NCI-H446 (cell line): ENCODE results near the gene POU2F1.

Experiments used
- DNase-seq, 2 experiments: peaks; one replicate each; lab custom pipeline; 2025; lab: John Stamatoyannopoulos, UW

Gene POU2F1

GRCh38 chr1:167442142-167442848 lies 221.6 kb downstream of the POU2F1 start:
- peak; percentile 77 to 88 for DNase-seq

GRCh38 chr1:167442854-167443565 lies 222.3 kb downstream of the POU2F1 start:
- no peak for DNase-seq

DNA sequence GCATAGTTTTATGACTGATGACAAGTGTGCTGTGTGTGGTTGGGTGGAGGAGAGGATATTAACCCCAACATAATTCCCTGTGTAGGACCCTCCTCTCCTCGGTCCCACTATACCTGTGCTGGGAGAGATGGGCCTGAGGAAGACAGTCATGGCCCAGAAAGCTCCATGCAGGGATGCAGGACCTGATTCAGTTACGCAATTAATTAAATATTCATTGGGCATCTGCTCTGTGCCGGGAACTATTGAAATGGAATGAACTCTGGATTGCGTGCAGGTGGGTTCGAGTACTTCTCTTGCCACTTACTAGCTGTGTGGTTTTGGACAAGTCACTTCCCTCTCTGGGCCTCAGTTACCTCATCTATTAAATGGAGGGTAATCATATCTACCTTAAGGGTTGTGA lies 223.1 kb downstream of the POU2F1 start:
- DNase-seq, result no peak

GRCh38 chr1:167446966-167447365 lies 226.3 kb downstream of the POU2F1 start:
- no peak for DNase-seq

- DNase-seq, result no peak
Observed at GRCh38 chr1:167447521-167448136, 226.9 kb downstream of the POU2F1 start.

DNA sequence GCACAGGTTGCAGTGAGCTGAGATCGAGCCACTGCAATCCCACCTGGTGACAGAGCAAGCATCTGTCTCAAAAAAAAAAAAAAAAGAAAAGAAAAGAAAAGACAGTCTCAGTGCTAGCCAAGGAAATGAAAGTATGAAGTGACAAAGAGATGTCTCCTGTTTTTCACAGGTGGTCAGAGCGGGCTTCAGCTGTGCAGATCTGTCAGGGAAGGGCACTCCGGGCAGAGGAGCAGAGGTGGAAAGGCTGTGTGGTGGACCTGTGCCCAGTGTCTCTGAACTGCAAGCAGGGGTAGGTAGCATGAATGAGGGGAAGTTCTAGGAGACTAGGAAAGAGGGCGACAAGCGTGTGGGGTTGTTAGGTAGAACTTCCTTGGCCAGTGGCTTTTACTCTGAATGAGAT lies 230.2 kb downstream of the POU2F1 start:
- no peak for DNase-seq

GRCh38 chr1:167452483-167452882 lies 231.8 kb downstream of the POU2F1 start:
- no peak for DNase-seq

DNA sequence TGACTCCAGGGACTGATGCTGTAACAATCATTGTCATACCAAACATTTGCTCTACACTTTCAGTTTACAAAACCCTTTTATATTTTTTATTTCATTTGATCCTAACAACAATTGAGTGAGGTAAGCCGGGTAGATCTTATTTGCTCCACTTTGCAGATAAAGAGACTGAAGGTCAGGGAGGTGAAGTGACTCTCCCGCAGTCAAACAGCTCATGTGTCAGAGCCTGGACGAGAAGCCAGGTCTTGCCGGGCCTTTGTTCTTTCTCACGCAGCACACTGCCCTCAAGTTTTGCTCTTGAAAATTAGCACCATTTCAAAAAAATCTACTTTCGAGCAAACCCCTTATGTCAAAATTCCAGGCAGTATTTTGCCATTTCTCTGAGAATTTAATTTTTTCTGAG lies 232.4 kb downstream of the POU2F1 start:
- DNase-seq, result no peak

DNA sequence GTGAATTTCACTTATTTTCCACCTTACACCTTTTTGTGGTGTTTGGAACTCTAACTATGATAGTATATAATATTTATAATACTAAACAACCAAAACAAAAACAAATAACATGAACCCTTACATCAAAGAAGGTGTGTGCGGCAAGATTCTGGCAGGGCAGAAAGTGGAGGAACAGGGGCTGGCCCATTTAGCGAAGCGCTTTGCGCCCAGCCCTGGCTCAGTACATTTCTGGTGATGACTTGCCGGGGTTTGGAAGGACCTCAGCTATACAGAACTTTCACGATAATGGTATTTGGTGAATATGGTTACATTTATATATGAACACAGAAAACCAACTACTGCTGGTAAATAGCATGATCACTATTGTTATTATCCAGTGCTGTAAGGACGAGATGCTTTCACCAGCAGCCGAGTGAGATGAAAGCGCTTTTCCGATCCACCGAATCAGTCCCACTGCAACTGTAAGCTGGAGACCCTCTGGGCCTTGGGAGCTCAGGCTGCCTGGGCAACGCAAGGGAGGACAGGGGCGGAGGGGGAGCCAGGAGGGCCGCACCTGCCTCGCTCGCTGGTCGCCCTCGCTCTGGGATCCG lies 233.7 kb downstream of the POU2F1 start:
- no peak for DNase-seq

DNA sequence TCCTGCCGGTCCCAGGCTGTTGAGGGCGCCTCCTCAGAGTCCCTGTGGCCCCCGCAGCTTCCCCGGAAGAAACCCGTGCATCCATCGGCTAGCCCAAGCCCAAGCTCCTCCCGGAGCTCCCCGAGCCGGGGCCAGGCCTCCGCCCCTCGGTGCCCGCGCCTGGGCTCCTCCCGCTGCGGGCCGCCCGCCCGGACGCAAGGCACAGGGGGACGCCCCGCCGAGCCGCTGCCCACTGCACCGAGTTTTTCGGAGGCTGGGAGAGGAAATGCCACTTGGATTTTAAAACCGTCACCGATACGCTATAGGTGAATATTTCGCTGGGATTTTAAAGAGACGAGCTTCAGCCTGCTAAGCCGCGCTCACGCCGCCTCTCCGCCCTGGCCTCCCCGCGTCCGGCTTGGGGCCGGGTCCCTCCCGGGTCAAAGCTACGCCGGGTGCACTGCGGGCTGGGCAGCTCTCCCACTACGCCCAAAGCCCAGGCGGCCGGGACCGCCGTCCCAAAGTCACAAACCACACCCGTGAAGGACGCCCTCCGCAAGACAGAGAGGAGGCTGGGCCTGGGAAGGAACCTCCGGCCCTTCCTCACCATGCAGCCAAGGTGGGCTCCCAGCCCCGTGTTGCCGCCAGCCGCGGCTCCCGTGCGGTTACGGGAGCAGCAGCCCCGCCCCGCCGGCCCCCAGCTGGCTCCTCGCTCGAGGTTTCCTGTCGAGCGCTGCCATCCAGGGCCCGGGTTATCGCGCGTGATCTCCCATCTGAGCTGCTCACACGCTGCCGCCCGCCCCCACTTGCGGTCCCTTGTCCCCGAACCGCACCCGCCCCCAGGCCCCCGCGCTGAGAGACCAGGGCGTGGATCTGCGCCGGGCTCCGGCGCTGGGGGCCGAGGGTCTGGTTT lies 234.5 kb downstream of the POU2F1 start:
- DNase-seq, result peak in 1 of 2 experiments; percentile 34

GRCh38 chr1:167455786-167456446 lies 235.2 kb downstream of the POU2F1 start:
- no peak for DNase-seq

- DNase-seq, result no peak
Observed at GRCh38 chr1:167456524-167456923, 235.8 kb downstream of the POU2F1 start.

GRCh38 chr1:167456926-167457325 lies 236.2 kb downstream of the POU2F1 start:
- no peak for DNase-seq

GRCh38 chr1:167457936-167458584 lies 237.4 kb downstream of the POU2F1 start:
- no peak for DNase-seq

DNA sequence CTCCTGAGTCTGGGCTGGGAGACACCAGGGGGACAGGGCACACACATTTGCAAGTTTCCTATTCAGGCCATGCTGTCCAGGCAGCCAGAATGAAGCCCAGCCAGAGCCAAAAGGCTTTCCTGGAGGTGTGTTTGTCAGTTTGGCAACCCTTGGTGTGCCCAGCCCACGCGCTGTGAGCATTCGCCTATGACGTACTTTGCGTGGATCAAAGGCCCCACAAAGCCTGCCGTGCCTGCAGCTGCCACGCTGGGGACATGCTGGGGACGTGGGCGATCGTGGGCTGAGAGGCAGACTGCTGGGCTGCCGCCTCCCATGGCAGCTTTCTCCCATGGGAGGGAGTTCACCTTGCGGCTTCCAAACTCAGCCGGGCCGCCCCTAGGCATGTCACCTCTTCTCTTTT lies 240.2 kb downstream of the POU2F1 start:
- DNase-seq, result no peak

DNA sequence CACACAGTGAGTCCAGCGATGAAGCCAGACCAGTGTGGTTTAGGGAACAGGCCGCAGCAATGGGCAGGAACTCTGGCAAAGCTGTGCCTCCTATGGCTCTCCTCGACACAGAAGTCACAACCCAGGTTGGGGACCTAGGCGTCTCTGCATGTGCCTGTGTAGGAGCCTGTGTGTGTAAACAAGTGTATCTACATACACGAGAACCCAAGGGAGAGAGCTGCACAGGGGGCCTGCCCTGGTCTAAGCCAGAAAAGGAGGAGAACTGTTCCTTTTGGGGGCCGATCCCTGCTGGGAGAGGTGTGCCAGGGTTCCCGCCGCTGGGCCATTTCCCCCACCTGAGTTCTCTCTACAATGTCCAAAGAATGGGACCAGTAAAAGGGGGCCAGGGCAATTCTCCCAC lies 241.7 kb downstream of the POU2F1 start:
- DNase-seq, result no peak

DNA sequence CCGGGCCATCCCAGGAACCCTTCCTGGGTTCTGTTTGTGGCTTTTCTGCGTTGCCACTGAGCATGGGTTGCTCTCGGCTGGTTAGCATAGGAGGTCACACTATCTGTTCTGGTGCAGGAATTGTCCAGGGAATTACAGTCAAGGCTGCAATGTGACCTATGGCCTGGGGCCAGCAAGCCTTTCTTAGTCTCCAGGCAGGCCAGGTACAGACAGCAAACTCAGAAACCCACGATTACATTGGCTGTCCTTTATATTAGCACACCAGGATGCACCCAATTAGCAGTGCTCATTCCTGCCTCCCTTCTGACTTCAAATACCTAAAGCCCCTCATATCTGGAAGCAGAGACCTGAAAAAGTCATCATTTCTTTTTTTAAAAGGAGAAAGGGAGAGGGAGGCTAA lies 242.4 kb downstream of the POU2F1 start:
- no peak for DNase-seq

GRCh38 chr1:167463875-167464575 lies 243.3 kb downstream of the POU2F1 start:
- DNase-seq, result no peak

DNA sequence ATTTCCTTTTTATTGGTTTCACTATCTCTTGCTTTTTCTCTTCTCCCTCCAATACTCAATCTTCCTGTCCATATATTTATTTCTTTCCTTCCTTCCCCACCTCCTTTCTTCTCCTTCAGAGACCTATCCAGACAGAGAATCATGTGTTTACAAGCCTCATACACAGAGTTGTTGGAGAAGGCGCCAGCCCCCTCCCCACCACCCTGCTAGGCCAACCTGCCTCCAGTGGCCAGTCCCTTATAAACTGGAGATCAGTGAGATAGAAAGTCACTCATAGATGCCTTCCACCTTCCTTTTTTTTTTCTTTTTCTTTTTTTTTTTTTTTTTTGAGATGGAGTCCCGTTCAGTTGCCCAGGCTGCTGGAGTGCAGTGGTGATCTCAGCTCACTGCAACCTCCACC lies 244.3 kb downstream of the POU2F1 start:
- no peak for DNase-seq

DNA sequence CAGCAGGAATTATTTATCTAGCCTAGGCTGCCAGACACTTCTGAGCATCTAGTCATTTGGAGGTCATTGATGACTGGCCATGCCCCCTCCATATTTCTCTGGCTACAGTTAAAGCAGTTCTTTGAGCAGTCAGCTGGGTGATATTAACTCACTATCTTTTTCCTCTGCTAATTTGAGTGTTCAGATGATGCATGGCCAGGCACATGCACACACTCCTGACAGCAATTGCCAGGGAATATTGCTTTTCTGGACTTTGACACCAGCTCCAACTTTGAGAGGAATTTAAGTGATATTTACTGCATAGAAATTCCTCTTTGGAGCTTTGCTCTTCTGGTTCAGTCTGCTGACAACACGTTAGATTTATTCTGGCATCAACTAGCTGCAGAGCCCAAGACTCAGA lies 245.1 kb downstream of the POU2F1 start:
- DNase-seq, result no peak
